MM.1S (cell line): ENCODE results near the gene CUL7.

Source experiments
- DNase-seq: peaks from one replicate; pipeline ENCODE4 v3.0.0-alpha.2; 2015
- H2AFZ ChIP-seq: fragments of 300-600 bp; sonication (generic); 2 replicates; pipeline ENCODE4 v1.6.0; 2016; ENCODE audit warnings: antibody characterized with exemption, low read length
- H3F3A ChIP-seq: fragments of 300-600 bp; sonication (generic); 2 replicates; pipeline ENCODE4 v1.6.1; 2016; ENCODE audit warnings: mild to moderate bottlenecking, antibody characterized with exemption, low read length, moderate library complexity, mixed read lengths; ENCODE audit not compliant: insufficient read depth
- H3K27ac ChIP-seq: fragments of 300-600 bp; sonication (generic); 2 replicates; pipeline ENCODE4 v1.5.1; 2016; ENCODE audit warnings: mild to moderate bottlenecking, low read length
- H3K27me3 ChIP-seq: fragments of 300-600 bp; sonication (generic); replicated peaks from 2 replicates; pipeline ENCODE4 v1.6.0; 2016; ENCODE audit warnings: low read length; ENCODE audit not compliant: insufficient read depth
- H3K36me3 ChIP-seq: fragments of 300-600 bp; sonication (generic); replicated peaks from 2 replicates; pipeline ENCODE4 v1.6.1; 2016; ENCODE audit warnings: mild to moderate bottlenecking, low read length, mixed read lengths; ENCODE audit not compliant: insufficient read depth
- H3K4me1 ChIP-seq: fragments of 300-600 bp; sonication (generic); 2 replicates; pipeline ENCODE4 v1.6.1; 2016; ENCODE audit warnings: low read length, mixed read lengths
- H3K4me2 ChIP-seq: fragments of 300-600 bp; sonication (generic); 2 replicates; pipeline ENCODE4 v1.6.0; 2016; ENCODE audit warnings: low read depth, low read length
- H3K4me3 ChIP-seq: fragments of 300-600 bp; sonication (generic); 2 replicates; pipeline ENCODE4 v1.5.1; 2016; ENCODE audit warnings: low read length, mixed read lengths
- H3K79me2 ChIP-seq: fragments of 300-600 bp; sonication (generic); 2 replicates; pipeline ENCODE4 v1.6.1; 2016; ENCODE audit warnings: mixed run types, low read length, mixed read lengths
- H3K9ac ChIP-seq: fragments of 300-600 bp; sonication (generic); 2 replicates; pipeline ENCODE4 v1.6.1; 2016; ENCODE audit warnings: low read length, mixed read lengths
- H3K9me2 ChIP-seq: fragments of 300-600 bp; sonication (generic); replicated peaks from 2 replicates; pipeline ENCODE4 v1.6.1; 2016; ENCODE audit warnings: mild to moderate bottlenecking, low read length, mixed read lengths; ENCODE audit not compliant: insufficient read depth
- H3K9me3 ChIP-seq: fragments of 300-600 bp; sonication (generic); replicated peaks from 2 replicates; pipeline ENCODE4 v1.6.1; 2016; ENCODE audit warnings: mild to moderate bottlenecking, low read length, mixed read lengths; ENCODE audit not compliant: insufficient read depth
- H4K20me1 ChIP-seq: fragments of 300-600 bp; sonication (generic); 2 replicates; pipeline ENCODE4 v1.6.1; 2016; ENCODE audit warnings: mild to moderate bottlenecking, low read length, moderate library complexity, mixed read lengths; ENCODE audit not compliant: insufficient read depth
- EZH2 ChIP-seq: fragments of 300-600 bp; sonication (generic); optimal IDR thresholded peaks from 2 replicates; pipeline ENCODE3; 2017; ENCODE audit warnings: low read depth, mild to moderate bottlenecking, antibody characterized with exemption, low read length, mixed read lengths
- EZH2phosphoT487 ChIP-seq: fragments of 300-600 bp; sonication (generic); IDR thresholded peaks from 2 replicates; pipeline ENCODE4 v1.6.1; 2018; ENCODE audit warnings: antibody characterized with exemption, low read length
- TF ChIP-seq, protein P1 (sequence below): fragments of 300-600 bp; sonication (generic); IDR thresholded peaks from 2 replicates; pipeline ENCODE4 v1.5.1; 2016; ENCODE audit warnings: antibody characterized with exemption, low read length, mixed read lengths

Gene CUL7

GRCh38 chr6:42989923-42990322 is 63.7 kb downstream of the CUL7 start:
- Histone ChIP-seq H3K4me1 (no peaks in the 10 kb centered on the region), H3K9me2 (no peaks in the 10 kb centered on the region), H3K36me3 (no peaks in the 10 kb centered on the region), H2AFZ (no peak overlapping the region), H3K27me3 (no peaks in the 10 kb centered on the region), H3K4me3 (no peak overlapping the region), H4K20me1 (no peaks in the 10 kb centered on the region), H3F3A (no peaks in the 10 kb centered on the region), H3K79me2 (peaks cover 18% of the 10 kb centered on the region), H3K9ac (no peak overlapping the region), H3K27ac (no peak overlapping the region), H3K9me3 (no peaks in the 10 kb centered on the region), H3K4me2 (no peak overlapping the region)
- TF ChIP-seq EZH2phosphoT487 (no peak), EZH2 (no peak)
- TF ChIP-seq, protein P1, sequence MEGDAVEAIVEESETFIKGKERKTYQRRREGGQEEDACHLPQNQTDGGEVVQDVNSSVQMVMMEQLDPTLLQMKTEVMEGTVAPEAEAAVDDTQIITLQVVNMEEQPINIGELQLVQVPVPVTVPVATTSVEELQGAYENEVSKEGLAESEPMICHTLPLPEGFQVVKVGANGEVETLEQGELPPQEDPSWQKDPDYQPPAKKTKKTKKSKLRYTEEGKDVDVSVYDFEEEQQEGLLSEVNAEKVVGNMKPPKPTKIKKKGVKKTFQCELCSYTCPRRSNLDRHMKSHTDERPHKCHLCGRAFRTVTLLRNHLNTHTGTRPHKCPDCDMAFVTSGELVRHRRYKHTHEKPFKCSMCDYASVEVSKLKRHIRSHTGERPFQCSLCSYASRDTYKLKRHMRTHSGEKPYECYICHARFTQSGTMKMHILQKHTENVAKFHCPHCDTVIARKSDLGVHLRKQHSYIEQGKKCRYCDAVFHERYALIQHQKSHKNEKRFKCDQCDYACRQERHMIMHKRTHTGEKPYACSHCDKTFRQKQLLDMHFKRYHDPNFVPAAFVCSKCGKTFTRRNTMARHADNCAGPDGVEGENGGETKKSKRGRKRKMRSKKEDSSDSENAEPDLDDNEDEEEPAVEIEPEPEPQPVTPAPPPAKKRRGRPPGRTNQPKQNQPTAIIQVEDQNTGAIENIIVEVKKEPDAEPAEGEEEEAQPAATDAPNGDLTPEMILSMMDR = no peak
- no peak for DNase-seq

GRCh38 chr6:42988486-42989020 is 65.1 kb downstream of the CUL7 start:
- peaks cover 3% of the 10 kb centered on the region; the same call in 1 of the 2 replicates for H3K4me1 ChIP-seq
- TF ChIP-seq, protein P1 = no peak
- TF ChIP-seq EZH2phosphoT487 = no peak
- no peak for TF ChIP-seq EZH2

More at GRCh38 chr6:42988486-42989020, 65.1 kb downstream of the CUL7 start:
- Histone ChIP-seq H3K9me2 (no peaks in the 10 kb centered on the region), H3K27ac (no peak overlapping the region), H3F3A (no peaks in the 10 kb centered on the region), H3K4me2 (no peak overlapping the region), H3K9me3 (no peaks in the 10 kb centered on the region), H2AFZ (no peak overlapping the region), H3K79me2 (peaks cover 22% of the 10 kb centered on the region), H4K20me1 (no peaks in the 10 kb centered on the region), H3K27me3 (no peaks in the 10 kb centered on the region), H3K36me3 (no peaks in the 10 kb centered on the region), H3K9ac (no peak overlapping the region), H3K4me3 (no peak overlapping the region)
- no peak for DNase-seq
